HG03097 (cell line): ENCODE measurements around the gene RDH5.

Experiments
- ATAC-seq: cut with Tn5 transposase; IDR thresholded peaks from one replicate; pipeline ENCODE4 v1.9.1; 2021; ENCODE audit not compliant: unreplicated experiment, low FRiP score

The RDH5 gene

DNA sequence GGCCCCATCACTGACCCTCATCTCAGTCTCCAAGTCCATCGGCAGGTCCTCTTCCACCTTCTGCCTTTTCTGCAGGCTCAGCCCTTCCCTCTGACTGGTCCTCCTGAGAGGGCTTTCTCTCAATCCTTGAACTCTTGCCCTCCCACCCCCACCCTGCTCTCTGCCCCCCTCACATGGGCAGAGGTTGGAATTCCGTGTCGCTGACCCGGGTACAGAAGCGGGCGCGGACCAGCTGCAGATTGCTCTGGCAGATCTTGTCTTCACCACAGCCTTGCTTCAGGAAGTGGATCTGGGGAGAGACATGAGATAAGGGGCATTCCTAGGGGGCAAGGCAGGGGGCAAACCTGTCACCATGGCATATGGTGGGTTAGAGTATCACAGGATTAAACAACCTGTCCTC lies 24.8 kb upstream of the RDH5 start:
- ATAC-seq = no peak

DNA sequence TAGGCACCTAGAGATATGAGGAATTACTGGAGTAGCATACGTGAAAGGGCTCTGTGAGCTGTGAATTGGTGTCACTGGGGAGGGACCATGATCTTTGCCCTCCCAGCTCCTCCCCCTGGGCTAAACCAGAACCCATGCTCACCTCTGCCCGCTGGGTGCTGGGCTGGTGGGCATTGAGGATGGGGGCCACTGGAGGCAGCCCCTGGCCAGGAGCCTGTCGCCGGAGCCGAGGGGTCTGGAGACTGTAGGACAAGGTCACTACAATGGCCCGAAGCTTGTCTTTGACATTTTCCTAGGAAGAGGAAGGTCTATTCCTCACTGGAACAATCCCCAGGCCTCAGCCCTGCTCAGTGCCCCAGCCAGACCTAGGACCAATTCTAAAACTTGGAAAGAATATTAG lies 24.1 kb upstream of the RDH5 start:
- ATAC-seq = no peak

DNA sequence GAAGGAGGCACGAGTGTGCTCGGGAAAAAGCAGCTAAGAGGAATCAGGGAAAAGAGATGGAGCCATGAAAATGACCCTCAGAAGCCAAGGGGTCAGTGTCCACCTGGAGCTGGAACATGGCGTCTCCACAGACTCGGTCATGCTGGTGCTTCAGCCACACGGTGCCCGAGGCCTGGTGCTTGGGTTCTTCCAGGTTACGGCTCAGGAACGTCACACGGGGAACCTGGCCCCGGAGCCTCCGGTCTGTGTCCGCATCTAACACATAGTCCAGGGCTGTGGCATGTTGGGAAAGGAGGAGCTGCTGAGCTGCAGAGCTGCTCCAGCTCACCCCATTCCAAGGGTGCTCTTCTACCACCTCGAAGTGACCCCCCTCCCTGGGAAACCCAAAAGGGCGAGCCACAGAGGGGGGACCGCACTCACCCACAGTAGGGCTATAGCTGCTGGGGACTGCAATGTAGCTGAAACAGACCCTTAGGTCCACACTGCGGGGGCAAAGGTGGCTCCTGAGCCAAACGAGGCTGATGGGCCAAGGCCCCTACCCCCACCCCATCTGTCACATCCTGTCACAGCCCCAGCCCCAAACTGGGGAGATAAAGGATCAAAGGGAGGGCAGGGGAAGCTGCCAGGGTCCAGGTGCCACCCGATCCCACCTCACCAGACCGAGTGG lies 23.3 kb upstream of the RDH5 start:
- ATAC-seq = no peak

DNA sequence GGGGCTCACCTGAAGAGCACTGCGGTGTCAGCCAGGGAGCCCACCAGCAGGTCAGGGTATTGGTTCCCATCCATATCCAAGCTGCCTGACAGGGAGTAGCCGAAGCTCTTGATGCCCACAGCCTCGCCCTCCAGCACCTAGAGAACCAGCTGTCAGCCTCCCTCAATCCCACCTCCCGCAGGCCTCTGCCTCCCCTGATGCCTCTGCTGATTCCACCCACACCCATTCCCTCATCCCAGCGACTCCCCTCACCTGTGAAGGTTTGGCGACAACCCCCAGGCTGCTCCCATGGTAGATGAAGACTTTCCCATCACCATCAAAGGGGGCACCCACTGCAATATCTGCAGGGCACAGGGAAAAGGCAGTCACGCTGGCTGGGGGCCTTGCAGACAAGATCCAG lies 22.5 kb upstream of the RDH5 start:
- ATAC-seq = no peak

DNA sequence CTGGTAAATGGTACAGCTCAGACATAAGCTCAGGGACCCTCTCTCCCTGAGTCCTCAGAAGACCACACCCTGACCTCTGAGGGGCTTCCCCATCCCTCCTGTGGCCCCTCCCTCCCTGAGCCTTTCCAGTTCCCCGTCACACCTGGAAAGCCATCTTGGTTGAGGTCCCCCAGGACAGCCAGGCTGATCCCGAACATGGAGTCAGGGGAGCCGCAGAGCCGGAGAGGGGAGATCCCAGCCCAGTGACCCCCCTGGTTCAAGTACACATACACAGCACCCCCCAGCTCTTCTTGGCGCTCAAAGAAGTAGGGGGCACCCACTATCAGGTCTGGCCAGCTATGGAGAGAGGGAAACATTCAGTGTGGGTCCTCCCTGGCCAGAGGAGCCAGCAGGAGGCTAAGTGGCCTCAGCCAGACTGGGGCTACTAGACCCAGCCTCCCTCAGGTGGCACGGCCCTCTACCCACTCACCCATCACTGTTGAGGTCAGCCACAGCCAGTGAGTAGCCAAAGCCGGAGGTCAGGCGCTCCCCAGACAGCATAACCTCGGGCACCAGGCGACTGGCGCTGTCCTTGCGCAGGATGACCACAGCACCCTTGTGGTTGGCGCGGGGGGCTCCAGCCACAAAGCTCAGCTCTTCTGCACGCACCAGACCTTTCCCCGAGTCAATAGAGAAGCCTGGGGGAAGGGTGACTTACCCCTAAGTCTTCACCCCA lies 21.8 kb upstream of the RDH5 start:
- ATAC-seq = no peak

DNA sequence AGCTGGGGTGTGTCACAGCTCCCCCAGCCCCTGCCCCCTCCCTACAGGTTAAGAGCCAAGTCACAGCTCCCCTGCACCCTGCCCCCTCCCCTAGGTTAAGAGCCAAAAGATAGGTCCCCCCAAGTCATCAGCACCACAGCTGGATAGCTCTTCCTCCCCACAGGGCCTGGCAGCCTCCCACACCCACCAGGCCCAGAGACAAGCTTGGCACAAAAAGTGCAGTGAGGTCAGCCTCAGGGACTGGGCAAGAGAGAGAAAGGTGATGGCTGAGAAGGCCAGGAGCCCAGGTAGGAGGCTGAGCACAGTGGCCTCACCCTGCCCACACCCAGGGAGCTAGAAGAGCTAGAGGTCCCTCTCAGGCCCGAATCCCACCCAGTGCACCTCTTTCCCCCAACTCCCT lies 21.2 kb upstream of the RDH5 start:
- no peak for ATAC-seq

DNA sequence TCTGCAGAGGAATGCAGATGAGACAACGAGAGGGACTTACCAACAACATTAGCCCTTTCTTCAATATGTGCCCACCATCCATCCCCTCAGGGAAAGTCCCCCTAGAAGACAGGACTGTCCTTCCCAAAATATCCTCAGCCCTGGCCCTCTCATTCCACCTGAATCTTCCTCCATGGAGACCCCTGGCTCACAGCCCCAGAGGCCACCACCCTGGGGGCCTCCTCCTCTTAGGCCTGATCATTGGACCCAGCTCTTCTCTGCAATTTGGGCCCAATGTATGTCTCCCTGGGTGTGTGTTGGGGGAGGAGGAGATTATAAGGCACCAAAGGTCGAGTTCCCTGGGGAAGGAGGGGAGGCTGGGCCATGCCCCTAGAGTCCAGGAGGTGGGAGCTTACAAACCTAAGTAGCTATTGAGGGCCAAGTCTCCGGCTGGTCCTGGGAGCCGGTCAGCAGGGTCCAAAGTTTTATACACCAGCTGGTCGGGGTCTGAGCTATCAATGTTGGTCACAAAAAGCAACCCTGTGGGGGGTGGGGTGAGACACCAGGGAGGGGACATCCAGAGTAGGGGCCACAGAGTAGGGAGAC lies 20.6 kb upstream of the RDH5 start:
- no peak for ATAC-seq

DNA sequence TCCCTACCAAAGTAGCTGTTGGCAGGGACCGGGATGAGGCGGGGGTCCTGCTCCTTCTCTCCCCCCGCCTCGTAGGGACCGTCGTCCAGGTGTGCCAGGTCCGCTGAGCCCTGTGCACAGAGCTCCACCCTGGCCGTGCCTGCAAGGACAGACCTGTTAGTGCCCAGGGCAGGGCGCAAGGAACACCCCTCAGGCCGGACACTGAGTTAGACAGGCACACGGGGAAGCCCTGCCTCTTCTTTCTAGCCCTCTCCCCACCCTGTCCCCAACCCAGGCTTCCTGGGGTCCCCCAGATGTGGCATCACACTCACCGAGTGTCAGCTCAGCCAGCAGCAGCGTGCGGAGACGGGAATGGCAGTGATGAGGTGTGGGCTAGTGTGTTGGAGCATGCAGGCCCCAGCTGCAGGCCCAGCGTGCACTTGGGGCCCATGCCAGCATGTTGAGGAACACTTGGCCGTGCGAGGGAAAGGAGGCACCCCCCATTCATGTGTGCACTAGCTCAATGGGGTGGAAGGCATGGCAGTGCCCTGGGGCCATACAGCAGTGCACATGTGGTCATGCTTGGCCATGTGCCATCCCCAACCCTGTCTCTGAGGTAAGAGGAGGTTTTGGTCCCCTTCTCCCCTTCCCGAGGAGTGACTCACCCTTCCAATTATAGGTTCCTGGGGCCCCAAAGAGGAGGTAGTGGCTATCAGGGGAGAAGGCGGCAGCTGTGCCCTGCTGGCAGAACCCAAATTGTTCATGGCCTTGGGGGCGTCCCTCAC lies 19.8 kb upstream of the RDH5 start:
- ATAC-seq = no peak

DNA sequence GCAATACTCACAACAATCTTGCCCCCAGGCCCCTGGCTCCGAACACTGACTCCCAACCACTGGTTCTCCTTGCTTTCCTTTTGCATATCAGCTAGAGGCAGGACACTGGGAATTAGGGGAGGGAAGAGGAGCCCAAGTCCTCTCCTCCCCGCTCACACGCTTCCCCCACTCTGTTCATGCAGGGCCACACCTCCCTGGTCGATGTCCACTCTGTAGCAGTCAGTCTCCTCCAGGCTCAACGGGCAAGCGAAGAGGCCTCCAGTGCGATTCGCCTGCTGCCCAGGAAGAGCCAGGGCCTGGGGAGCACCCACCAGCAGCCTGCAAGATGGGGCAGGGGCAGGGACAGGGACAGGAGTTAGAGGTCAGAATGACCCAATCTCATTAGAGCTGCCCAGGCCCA lies 17.3 kb upstream of the RDH5 start:
- ATAC-seq = no peak

DNA sequence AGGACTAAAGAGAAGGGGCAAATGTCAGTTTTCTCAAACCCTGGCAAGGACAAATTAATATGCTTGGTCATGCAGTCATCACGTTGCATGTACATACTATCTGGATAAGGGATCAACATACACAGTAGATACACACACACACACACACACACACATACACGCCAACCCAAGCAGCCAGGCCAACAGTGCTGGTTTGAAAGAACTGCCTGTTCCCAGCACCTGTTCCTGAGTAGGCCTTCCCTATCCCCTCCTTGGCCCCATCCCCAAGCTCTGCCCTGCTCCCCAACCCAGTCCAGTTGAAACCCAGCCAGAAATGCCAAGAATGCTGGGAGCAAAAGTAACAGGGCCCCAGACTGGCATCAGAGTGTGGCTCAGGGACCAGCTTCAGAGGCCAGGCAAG lies 16.9 kb upstream of the RDH5 start:
- ATAC-seq = no peak

DNA sequence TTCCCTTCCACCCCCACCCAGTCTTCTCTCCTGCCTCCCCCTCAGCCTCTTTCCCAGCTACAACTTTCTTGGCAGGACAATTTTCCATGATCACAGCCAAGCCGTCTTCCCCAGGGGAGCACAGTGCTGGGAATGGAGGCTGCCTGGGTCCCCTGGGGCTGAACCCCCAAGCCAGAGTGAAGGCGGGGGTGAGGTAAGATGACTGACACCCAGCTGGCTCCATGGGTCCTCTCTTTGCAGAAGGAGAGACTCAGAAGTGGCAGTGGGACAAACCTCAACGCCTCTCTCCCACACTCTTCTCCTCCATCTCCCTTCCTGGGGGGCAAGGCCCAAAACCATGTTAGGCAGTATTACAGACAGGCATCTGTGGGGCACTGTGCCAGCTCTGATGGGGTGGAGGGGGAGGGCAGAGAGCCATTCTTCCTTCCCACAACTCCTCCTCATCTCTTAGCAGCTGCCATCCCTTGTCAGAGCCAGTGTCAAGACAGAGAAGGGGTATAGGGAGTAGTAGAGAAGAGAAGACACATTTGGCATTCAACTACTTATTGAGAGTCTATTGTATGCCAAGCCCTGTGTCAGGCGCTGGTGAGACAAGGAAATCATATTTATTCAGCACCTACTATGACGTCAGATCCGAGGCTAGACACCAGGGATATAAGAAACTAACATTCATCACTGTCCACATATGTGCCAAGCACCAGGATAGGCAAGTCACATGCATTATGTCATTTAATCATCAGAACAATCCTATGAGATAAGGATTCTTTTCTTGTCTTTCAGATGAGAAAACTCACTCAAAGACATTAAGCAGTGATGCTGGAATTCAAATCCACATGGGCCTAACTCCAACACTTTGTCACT lies 16.1 kb upstream of the RDH5 start:
- no peak for ATAC-seq

DNA sequence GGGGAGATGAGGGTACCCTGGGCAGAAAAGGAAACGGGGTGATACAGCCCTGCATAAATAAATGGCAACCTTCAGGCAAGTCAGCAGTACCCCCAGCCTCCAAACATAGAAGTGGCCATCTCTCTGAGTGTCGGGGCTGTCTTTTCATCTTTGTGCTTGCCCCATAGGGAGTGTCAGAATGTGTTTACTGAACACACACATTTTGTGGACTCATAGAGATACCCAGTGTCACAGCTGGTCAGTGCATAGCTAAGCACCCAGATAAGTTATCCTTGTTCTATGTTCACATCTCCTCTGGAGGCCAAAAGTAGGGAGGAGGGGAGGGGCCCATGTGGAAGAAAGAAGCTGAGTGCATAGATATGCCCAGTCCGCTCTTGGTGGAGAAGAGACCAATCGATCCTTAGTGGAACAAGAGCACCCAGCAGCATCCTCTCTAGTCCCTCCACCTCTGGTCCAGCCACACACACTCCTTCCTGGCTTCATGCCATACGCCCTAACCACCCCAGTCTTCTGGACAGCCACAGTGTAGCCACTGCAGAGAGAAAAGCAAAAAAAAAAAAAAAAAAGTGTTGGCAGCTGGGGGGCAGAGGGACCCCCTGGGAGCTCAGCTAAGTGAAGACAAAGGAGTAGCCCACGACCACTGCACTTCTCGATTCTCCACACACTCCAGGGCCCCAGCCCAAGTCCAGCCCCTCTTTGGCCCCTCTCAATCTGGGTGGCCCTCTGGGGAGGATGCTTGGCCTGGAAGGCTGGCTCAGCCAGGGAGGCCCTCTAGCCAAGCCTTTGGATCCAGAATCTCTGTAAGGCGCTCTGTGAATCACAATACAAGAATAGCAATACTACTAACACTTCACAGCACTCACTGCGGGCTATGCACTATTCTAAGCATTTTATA lies 15.1 kb upstream of the RDH5 start:
- no peak for ATAC-seq

DNA sequence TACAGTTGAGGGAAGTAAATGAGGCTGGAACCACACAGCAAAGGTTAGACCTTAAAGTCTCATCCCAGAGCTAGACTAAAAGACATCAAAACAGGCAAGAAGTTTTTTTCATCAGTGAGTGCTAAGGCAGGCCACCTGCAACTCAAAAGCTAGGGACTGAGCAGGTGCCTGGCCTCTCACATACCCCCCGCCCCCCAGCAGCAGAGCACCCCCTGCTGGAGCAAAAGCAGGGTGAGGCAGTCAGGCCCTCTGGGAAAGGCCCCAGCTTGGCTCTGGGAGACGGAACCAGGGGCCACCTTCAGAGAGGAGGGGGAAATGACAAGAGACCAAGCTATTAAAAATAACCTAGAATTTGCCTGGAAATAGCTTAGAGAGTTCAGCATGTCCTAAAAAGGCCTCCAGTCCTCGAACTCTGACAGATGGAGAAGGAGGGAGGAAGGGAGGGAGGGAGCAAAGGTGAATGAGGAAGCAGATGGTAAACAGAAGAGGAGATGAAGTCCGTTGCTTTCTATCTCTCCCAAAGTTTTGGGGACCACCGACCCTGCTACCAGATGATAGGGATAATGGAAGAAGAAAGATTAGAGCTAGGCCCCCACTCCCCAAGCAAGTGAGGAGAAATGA lies 14.3 kb upstream of the RDH5 start:
- ATAC-seq = no peak

DNA sequence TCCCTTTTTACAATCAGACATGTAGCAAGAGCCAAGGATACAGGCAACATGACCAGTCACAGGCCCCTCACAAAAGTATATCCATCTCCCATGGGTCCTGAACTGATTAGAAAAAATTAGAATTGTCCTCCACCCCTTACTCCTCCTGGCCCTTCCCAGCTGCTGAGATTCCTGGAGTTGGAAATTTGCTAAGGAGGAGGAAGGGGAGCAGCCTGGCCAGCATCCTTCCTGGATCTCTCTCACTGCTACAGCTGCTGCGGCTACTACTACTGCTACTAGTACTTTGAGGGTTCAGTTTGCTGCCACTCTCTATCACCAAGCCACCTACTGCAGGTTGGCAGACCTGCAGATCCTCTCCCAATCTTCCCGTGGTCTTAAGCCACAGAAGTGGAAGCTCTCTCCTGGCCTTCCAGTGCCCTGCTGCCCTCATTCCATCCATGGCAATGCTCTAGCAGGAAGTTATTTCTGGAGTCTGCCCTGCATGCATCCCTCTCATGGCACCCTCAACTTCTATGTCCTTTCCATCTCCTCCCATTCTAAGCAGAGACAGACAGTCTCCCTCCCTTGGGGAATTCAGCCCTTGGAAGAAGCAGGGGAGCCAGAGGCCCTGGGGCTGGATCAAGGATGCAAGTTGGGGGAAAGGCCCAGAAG lies 13.5 kb upstream of the RDH5 start:
- no peak for ATAC-seq

DNA sequence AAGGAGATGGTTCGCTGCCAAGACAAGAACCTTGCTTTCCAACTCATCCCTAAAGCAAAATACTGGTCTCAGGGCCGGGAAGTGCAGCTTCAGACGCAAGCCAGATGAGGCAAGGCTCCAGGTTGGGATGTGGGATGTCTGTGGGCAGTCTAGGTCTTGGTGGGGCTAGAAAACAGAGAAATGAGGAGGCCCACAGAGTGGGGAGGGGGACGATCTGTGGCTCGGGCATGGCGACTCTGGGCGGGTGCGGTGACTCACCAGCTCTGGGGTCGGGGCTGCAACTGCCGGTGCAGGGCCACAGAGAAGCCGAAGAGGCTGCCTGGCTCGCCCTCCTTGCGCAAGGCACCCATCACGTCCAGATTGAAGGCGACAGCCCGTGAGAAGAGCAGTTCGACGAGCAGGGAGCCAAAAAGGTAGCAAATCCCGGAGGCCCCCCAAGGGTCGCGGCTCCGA lies 12.9 kb upstream of the RDH5 start:
- no peak for ATAC-seq

DNA sequence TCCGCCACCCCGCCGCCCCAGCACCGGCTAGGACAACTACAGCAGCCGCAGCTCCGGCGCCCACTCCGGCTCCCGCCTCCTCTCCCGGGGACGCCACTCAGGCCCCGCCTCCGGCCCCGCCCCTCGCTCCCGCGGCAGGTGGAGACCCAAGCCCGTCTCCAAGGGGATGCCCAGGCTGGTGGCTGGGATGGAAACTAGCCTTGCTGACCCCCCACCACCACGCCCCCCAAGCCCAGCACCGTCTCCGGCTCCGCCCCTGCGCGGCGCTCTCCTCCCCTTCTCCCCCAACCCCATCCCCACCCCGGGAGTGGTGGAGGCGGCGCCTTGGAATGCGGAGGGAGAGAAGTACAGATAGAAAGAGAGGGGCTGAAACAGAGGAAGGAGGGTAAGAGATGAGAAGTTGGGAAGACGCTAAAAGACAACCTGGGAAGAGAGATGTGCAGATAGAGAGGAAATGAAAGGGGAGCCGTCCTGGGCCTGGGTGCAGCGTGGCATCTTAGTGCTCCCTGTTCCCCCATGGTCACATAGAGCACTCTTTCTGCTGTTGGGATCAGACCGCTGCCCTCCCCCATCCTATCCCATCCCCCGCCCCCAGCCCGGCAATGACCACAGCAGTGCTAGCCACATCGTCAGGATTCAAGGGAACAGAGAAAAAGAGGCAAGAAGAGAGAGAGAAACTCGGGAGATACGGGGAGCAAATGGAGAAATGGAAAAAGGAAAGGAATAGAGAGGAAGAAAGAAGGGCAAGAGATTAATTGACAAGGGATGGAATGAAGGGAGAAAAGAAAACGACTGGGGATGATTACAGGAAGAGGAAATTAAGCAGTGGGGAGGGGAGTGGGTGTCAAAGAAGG lies 12.1 kb upstream of the RDH5 start, which contains the start of gene ITGA7:
ITGA7 (minus strand) TSS at position 64 of the 854 bp plus-strand sequence. CDS start 222 bp downstream, outside the sequence.
- ATAC-seq = no peak

DNA sequence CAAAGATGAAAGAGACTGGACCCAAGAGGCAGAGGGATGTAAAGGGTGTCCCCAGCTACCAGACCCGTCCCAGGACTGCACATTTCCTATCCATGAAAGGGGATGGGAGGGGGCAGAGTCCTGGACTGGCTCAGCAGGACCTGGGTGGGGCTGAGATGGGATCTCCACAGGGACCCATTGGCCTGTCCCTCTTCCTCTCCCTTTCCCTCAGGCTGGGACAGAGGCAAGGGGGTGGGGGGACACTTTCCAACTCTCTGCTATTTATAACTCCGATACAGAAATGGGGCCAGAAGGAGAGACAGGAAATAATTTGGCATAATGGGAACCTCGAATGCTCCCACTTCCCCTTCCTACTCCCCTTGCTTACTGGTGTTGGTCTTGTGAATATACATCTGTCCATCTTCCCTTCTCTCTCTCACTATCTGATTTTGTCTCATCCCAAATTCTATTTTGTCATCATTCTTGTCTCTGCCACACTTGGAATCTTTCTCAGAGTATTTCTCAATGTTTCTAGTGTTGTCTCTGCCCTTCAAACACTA lies 11.4 kb upstream of the RDH5 start:
- ATAC-seq = no peak
